GM12875 (cell line): ENCODE data around the gene TNFSF10.

Source experiments
- H3K4me3 ChIP-seq: one replicate; pipeline ENCODE4 v1.5.1; 2011; ENCODE audit warnings: low read depth, low read length, control low read depth
- TF ChIP-seq, protein P1 (sequence below): IDR thresholded peaks from 2 replicates; pipeline ENCODE4 v1.5.1; 2011; ENCODE audit warnings: low read depth, mild to moderate bottlenecking, control low read depth, inconsistent platforms, low read length, moderate library complexity, borderline replicate concordance; ENCODE audit not compliant: insufficient read depth

The TNFSF10 gene

DNA sequence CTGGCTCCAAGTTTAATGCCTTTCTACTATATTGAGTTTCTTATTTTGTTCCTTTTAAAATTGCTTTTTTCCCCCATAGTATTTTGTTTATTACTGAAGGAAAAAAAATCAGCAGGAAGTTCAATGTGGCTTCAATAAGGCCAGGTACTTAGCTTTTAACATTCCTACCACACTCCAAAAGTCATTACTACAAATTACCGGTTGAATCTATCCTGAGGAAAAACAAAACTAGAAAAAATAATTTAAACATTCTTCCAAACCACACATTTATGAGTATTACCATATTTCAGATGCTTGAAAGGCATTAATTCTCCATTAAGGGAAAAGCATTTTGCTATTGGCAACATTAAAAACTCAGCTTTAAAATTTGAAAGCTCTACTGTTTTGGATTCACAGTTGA lies 20.2 kb upstream of the TNFSF10 start:
- TF ChIP-seq, protein P1, sequence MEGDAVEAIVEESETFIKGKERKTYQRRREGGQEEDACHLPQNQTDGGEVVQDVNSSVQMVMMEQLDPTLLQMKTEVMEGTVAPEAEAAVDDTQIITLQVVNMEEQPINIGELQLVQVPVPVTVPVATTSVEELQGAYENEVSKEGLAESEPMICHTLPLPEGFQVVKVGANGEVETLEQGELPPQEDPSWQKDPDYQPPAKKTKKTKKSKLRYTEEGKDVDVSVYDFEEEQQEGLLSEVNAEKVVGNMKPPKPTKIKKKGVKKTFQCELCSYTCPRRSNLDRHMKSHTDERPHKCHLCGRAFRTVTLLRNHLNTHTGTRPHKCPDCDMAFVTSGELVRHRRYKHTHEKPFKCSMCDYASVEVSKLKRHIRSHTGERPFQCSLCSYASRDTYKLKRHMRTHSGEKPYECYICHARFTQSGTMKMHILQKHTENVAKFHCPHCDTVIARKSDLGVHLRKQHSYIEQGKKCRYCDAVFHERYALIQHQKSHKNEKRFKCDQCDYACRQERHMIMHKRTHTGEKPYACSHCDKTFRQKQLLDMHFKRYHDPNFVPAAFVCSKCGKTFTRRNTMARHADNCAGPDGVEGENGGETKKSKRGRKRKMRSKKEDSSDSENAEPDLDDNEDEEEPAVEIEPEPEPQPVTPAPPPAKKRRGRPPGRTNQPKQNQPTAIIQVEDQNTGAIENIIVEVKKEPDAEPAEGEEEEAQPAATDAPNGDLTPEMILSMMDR = no peak
- H3K4me3 ChIP-seq = no peak overlapping the region

DNA sequence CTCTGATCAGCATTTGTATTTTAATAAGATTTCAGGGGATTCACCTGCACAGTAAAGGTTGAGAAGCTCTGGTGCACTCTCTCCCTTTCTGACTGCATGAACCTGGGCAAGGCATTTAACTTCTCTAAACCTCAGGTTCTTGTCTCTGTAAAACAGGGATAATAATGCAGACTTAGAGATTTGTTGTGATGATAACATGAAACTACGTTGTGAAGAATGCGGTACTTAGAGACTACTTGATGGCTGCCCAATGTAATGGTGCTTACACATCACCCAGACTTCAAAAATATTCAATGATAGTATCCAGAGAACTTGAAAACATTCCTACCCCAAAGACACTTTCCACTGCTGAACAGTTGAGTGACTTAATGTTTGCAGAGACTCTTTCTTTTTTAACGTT lies 19.8 kb upstream of the TNFSF10 start:
- H3K4me3 ChIP-seq = no peak overlapping the region
- TF ChIP-seq, protein P1 = no peak

DNA sequence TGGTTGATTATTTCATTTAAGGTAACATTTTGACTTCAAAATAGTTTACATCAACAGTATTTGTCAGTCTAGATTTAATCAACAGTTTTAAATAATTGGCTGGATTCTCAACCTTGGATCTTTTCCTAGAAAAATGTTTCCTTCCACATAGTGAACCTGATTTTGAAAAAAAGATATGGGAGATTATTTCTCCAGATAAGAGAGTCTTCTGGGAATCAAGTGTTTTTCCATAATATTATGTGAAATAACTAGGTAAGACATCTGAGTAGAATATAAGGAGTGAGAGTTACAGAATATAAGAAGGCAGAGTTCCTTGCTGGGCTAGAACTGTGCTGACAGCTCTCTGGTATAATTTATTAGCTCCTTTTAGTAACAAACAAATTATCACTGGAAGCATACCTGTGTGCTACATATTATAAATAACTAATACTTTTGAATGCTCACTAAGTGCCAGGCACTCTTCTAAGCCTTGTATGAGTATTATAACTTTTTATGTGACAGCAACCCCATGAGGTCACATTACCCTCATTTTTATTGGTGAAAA lies 18.8 kb upstream of the TNFSF10 start:
- TF ChIP-seq, protein P1 = no peak
- no peak overlapping the region for H3K4me3 ChIP-seq

DNA sequence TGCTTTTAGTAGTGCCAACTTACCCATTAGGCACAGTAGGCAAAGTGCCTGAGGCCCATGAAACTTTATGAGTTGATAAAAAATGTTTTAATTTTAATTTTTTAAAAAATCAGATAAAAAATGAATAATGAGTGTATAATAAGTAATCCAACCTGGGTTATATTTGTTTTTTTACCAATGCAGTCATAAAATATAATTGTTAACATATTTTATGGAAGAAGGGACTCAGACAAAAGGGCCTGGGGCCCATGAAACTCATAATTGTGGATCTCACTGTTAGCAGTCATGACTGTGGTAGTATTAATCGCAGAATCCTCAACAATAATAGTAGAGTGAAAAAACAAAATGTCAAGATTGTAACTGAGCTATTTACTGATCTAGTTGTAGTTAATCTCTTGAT lies 16.8 kb upstream of the TNFSF10 start:
- TF ChIP-seq, protein P1 = no peak
- H3K4me3 ChIP-seq = no peak overlapping the region

DNA sequence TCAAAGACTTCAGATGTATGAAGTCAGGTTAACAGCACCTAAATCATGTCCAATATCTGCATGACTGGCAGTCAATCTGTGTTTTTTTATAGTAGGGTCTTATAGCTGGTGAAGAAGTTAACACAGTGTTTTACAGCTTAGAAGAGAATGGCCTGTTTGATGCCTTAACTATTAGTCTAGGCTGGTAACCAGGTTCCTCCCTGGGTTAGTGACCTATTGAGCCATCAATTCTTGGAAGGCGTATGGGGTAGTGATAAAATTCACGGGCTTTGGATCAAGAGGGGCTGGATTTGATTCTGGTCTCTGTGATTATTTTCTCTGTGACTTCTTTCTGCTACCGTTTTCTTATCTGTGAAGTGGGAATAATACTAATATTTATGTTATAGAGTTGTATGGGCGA lies 16.0 kb upstream of the TNFSF10 start:
- TF ChIP-seq, protein P1 = no peak
- no peak overlapping the region for H3K4me3 ChIP-seq

DNA sequence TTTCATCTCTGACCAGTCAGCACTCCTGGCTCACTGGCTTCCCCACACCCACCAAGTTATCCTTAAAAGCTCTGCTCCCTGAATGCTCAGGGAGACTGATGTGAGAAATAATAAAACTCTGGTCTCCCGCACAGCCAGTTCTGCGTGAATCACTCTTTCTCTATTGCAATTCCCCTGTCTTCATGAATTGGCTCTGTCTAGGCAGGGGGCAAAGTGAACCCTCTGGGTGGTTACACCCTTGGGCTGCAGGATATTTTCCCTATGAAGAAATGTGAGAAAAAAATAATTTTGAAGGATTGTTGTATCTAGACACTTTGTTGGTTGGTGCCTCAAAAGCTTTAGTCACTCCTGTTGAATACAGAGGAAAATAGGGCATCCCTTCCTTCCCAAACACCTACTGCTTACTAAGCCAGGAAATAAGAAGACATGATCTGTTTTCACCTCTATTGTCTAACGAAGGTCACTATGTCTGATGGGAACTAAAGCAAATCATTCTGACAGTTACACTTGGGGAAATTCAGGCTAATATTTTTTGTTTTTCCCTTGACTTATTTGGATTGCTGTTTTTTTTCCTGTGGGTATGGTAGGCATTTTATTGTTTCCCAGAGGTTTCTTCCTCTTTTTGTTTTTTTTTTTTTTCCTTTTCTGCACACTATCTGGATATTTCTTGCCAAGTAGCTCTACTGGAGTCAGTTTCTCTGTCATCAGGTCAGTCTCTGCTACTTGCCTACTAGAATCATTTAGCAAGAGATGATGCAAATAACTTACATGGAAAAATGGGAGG lies 15.3 kb upstream of the TNFSF10 start:
- TF ChIP-seq, protein P1 = no peak

DNA sequence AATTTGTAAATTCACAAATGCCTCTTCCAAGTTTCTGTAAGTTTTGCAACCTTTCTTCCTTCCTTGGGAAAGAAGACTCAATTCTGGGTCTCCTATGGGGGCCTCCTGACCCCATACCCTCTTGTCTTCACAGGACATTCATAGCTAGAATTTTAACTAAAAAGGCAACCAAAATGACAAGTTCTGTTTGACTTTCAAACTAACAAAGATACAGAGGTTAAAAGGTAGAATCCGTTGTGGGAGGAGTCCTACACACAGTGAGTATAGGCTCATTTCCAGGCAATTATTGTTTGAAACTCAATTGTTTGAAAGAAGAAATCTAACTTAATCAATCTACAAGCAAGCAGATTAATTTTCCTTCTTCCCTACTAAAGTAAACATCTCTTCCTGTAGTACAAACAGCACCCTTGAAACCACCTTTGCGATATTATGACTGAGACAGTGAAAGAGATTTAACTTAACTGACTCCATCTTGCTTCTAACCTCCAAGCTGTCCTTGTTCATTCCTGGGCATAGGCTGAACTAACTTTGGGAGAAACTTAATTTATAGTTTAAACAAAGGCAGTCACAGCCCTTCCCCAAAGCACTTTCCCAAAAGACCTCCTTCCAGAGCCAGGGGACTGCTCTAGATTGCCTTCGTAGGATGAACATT lies 14.4 kb upstream of the TNFSF10 start:
- TF ChIP-seq, protein P1 = no peak
- no peak overlapping the region for H3K4me3 ChIP-seq

More for the DNA sequence above, 15.3 kb upstream of the TNFSF10 start:
- no peak overlapping the region for H3K4me3 ChIP-seq
